HCT116 (cell line): ENCODE data around the gene EIF4E1B. TPM values are rescaled to one million over a fixed set of nuclear protein-coding genes. Genes with fewer than 3 reads are reported as not detected.

Source experiments
- ATAC-seq: fragments of 200-7000 bp; cut with Tn5 transposase; 2 replicates; pipeline ENCODE4 v1.9.1; 2020; ENCODE audit warnings: mild to moderate bottlenecking, moderate library complexity
- BruUV-seq: library from RNA; stranded (reverse); fragments of 400-500 nt; replicated peaks from 2 replicates; lab custom pipeline; 2021; lab: Mats Ljungman, UMichigan
- CTCF ChIA-PET: fragments of 300-600 bp; sonication (Branson Sonifier 250); formaldehyde crosslinking; loops from one replicate; lab custom pipeline; 2021; ENCODE audit warnings: antibody characterized with exemption; lab: Charles Lee
- POLR2A ChIA-PET: fragments of 300-600, 350-600 bp; sonication (Branson Sonifier 250); formaldehyde crosslinking; loops from one replicate; lab custom pipeline; 2021; ENCODE audit warnings: antibody characterized with exemption; lab: Charles Lee
- RAD21 ChIA-PET, 2 experiments: fragments of 300-600 bp; sonication (Branson Sonifier 250); formaldehyde crosslinking; loops; one replicate each; lab custom pipeline; 2023; ENCODE audit warnings: low total read pairs in 2 of 2; ENCODE audit not compliant: uncharacterized antibody in 2 of 2, unreplicated experiment in 2 of 2, low non-redundant PET in 1 of 2; lab: Charles Lee
- DNase-seq: peaks from one replicate; pipeline ENCODE4 v3.0.0-alpha.2; 2010; ENCODE audit warnings: low read depth, low spot score
- H2AFZ ChIP-seq: fragments of 200-600 bp; shearing (Covaris generic), sonication (generic); 2 replicates; pipeline ENCODE4 v1.6.1; 2017; ENCODE audit warnings: low read depth, mixed run types, mixed read lengths, antibody characterized with exemption, low read length; ENCODE audit not compliant: poor library complexity, severe bottlenecking
- H3K27ac ChIP-seq: 2 replicates; pipeline ENCODE4 v1.5.1; 2012; ENCODE audit warnings: low read depth, low read length
- H3K27me3 ChIP-seq: fragments of 200-600 bp; sonication (generic); 2 replicates; pipeline ENCODE4 v1.6.1; 2016; ENCODE audit warnings: mixed run types, low read length, mixed read lengths; ENCODE audit not compliant: insufficient read depth
- H3K36me3 ChIP-seq, 2 experiments: fragments of 200-500 bp in 1 of 2; fragments of 200-600 bp in 1 of 2; sonication (Bioruptor generic) in 1 of 2; sonication (generic) in 1 of 2; 2 replicates each; pipeline versions ENCODE4 v1.5.1 to v1.6.1; 2014 to 2016; ENCODE audit warnings: low read length in 2 of 2, inconsistent platforms in 1 of 2, mixed read lengths in 1 of 2, mixed run types in 1 of 2; ENCODE audit not compliant: insufficient read depth in 2 of 2, control insufficient read depth in 1 of 2
- H3K4me1 ChIP-seq, 2 experiments: fragments of 200-600 bp in 1 of 2; sonication (generic) in 1 of 2; 2 replicates each; pipeline versions ENCODE4 v1.5.1 to v1.6.1; 2012 to 2017; ENCODE audit warnings: low read length in 2 of 2, inconsistent platforms in 1 of 2, mild to moderate bottlenecking in 1 of 2, mixed read lengths in 1 of 2, mixed run types in 1 of 2, moderate library complexity in 1 of 2; ENCODE audit not compliant: insufficient read depth in 2 of 2, control insufficient read depth in 1 of 2
- H3K4me2 ChIP-seq: fragments of 200-600 bp; sonication (generic); 2 replicates; pipeline ENCODE4 v1.6.1; 2017; ENCODE audit warnings: mixed run types, low read length, mixed read lengths
- H3K4me3 ChIP-seq, 2 experiments: fragments of 200-600 bp in 1 of 2; sonication (generic) in 1 of 2; replicated peaks in 1 of 2; 2 replicates each; pipeline ENCODE4 v1.5.1; 2011 to 2016; ENCODE audit warnings: low read length in 2 of 2, control low read depth in 1 of 2, low read depth in 1 of 2, mild to moderate bottlenecking in 1 of 2, mixed read lengths in 1 of 2, mixed run types in 1 of 2
- H3K79me2 ChIP-seq: fragments of 200-600 bp; sonication (generic); 2 replicates; pipeline ENCODE4 v1.6.1; 2017; ENCODE audit warnings: mild to moderate bottlenecking, mixed run types, low read length, moderate library complexity, mixed read lengths; ENCODE audit not compliant: insufficient read depth
- H3K9ac ChIP-seq: fragments of 200-600 bp; sonication (generic); 2 replicates; pipeline ENCODE4 v1.6.1; 2016; ENCODE audit warnings: low read length, mixed read lengths
- H3K9me2 ChIP-seq: fragments of 200-600 bp; sonication (generic), shearing (Covaris generic); 2 replicates; pipeline ENCODE4 v1.6.1; 2017; ENCODE audit warnings: mixed run types, mild to moderate bottlenecking, moderate library complexity; ENCODE audit not compliant: insufficient read depth
- H3K9me3 ChIP-seq, 2 experiments: fragments of 200-500 bp in 1 of 2; fragments of 200-600 bp in 1 of 2; sonication (Bioruptor generic) in 1 of 2; sonication (generic) in 1 of 2; 2 replicates each; pipeline ENCODE4 v1.6.1; 2014 to 2017; ENCODE audit warnings: low read length in 2 of 2, mixed read lengths in 2 of 2, inconsistent platforms in 1 of 2, low read depth in 1 of 2, mild to moderate bottlenecking in 1 of 2, mixed run types in 1 of 2, moderate library complexity in 1 of 2; ENCODE audit not compliant: control insufficient read depth in 1 of 2, insufficient read depth in 1 of 2
- H4K20me1 ChIP-seq: fragments of 200-600 bp; sonication (generic), shearing (Covaris generic); 2 replicates; pipeline ENCODE4 v1.6.1; 2017; ENCODE audit warnings: mixed run types, mild to moderate bottlenecking, moderate library complexity; ENCODE audit not compliant: insufficient read depth
- CBX3 ChIP-seq: IDR thresholded peaks from 2 replicates; pipeline ENCODE4 v1.6.1; 2012; ENCODE audit warnings: low read depth
- ELF1 ChIP-seq: IDR thresholded peaks from 2 replicates; pipeline ENCODE4 v1.6.1; 2012; ENCODE audit warnings: low read depth, borderline replicate concordance
- EZH2 ChIP-seq: fragments of 200-600 bp; sonication (generic); IDR thresholded peaks from 2 replicates; pipeline ENCODE4 v1.6.1; 2017; ENCODE audit warnings: antibody characterized with exemption, mixed run types
- EZH2phosphoT487 ChIP-seq: fragments of 200-600 bp; IDR thresholded peaks from 2 replicates; pipeline ENCODE4 v1.6.1; 2018; ENCODE audit warnings: antibody characterized with exemption, borderline replicate concordance
- MAX ChIP-seq: IDR thresholded peaks from 2 replicates; pipeline ENCODE4 v1.6.1; 2012
- POLR2A ChIP-seq: IDR thresholded peaks from 2 replicates; pipeline ENCODE4 v1.7.0; 2011; ENCODE audit warnings: borderline replicate concordance; ENCODE audit not compliant: insufficient read depth, insufficient read length; ENCODE audit errors: extremely low read depth
- RAD21 ChIP-seq: IDR thresholded peaks from 2 replicates; pipeline ENCODE4 v1.6.1; 2012; ENCODE audit warnings: low read depth, mild to moderate bottlenecking
- REST ChIP-seq: IDR thresholded peaks from 2 replicates; pipeline ENCODE4 v1.6.1; 2012; ENCODE audit warnings: low read depth
- SRF ChIP-seq: IDR thresholded peaks from 2 replicates; pipeline ENCODE4 v1.6.1; 2012; ENCODE audit warnings: low read depth
- intact Hi-C: fragments of 100-400 bp; cut with micrococcal nuclease; formaldehyde crosslinking; loops from 2 replicates; pipeline ENCODE4 v1.10.0; 2022
- total RNA-seq: library from RNA; stranded (reverse); gene quantifications from one replicate; pipeline ENCODE4 v1.2.1, GENCODE V29; 2021; ENCODE audit not compliant: unreplicated experiment

The EIF4E1B gene
- total RNA-seq, 1 experiment from 2014 or later, result 0.07 TPM

- peaks cover 28% of the 10 kb centered on the region for H3K79me2 ChIP-seq
- POLR2A ChIA-PET, result interaction anchor here (1.4 kb wide), 2 partner anchors 12 to 13 kb away, joined by 4 read pairs; no protein-coding TSS in a partner anchor
- ATAC-seq, result peak; percentile 14
- H3K9ac ChIP-seq, result peak overlapping the region; percentile 84
- intact Hi-C loops, result no loop called here
- H3K27ac ChIP-seq, result peak overlapping the region; percentile 63
- peaks cover 17 to 43% of the 10 kb centered on the region in 2 experiments for H3K4me1 ChIP-seq
- H3K27me3 ChIP-seq, result no peaks in the 10 kb centered on the region
- TF ChIP-seq CBX3 (no peak), REST (no peak), RAD21 (no peak), EZH2phosphoT487 (no peak), SRF (no peak), ELF1 (no peak), EZH2 (no peak), MAX (no peak), POLR2A (no peak)
- TF ChIP-seq, all 23 proteins: peak for 0
- no peaks in the 10 kb centered on the region for H3K9me3 ChIP-seq
- no peak overlapping the region for H2AFZ ChIP-seq
- peak overlapping the region; percentile 94 for H3K4me2 ChIP-seq
- no peak for DNase-seq
- no peaks in the 10 kb centered on the region; a peak in 1 of 4 replicates for H3K36me3 ChIP-seq
- ChIA-PET RAD21 (no interaction called here), CTCF (interaction anchor here (1.0 to 2.2 kb wide), 3 partner anchors 9 to 918 kb away, joined by 3 to 11 read pairs (median 4); no protein-coding TSS in a partner anchor)
- TSS peak; percentile 55 for BruUV-seq
- peak overlapping the region; percentile 86 to 89 for H3K4me3 ChIP-seq
- no peaks in the 10 kb centered on the region for H4K20me1 ChIP-seq
- H3K9me2 ChIP-seq, result no peaks in the 10 kb centered on the region
Measured at GRCh38 chr5:176647843-176648473, 17.5 kb downstream of the EIF4E1B start.
